Urinary bladder (tissue), 4 donors: Measurements from ENCODE around the gene DHX35. TPM values are rescaled to one million over a fixed set of nuclear protein-coding genes. Genes with fewer than 3 reads are reported as not detected.

Experiments
- DNase-seq: peaks from one replicate; pipeline ENCODE4 v3.0.0-alpha.2; 2015; ENCODE audit errors: extremely low spot score
- H3K27ac ChIP-seq: one replicate; pipeline ENCODE4 v1.5.1; 2013; ENCODE audit warnings: low read depth, mild to moderate bottlenecking, moderate library complexity
- H3K36me3 ChIP-seq: one replicate; pipeline ENCODE4 v1.6.1; 2013; ENCODE audit warnings: mild to moderate bottlenecking, moderate library complexity; ENCODE audit not compliant: insufficient read depth
- H3K4me1 ChIP-seq: one replicate; pipeline ENCODE4 v1.6.1; 2013; ENCODE audit warnings: mild to moderate bottlenecking, moderate library complexity; ENCODE audit not compliant: insufficient read depth
- H3K4me3 ChIP-seq: one replicate; pipeline ENCODE4 v1.5.1; 2013; ENCODE audit warnings: low read depth, low read length
- WGBS: extraction: QIAGEN DNeasy Blood & Tissue Kit; methylation state at CpG from one replicate; pipeline ENCODE4 v1.1.7; 2013; 5-methylcytosine and 5-hydroxymethylcytosine counted together
- polyA plus RNA-seq: library from polyadenylated mRNA; stranded (reverse); fragments of 200-250 nt; gene quantifications from one replicate; pipeline ENCODE4 v1.2.3, GENCODE V29; 2013
- total RNA-seq: library from RNA; depleted of rRNA; stranded (reverse); fragments of >200 nt; gene quantifications from one replicate; pipeline ENCODE4 v1.2.3, GENCODE V29; 2014
- donor health status: healthy with polysubstance abuse.
- donor health status: healthy.

DHX35 gene
- total and polyA plus RNA-seq, 2 donors: 13.4 to 15.3 TPM

- Histone ChIP-seq H3K36me3 (peaks cover 9% of the 10 kb centered on the region), H3K27ac (no peak overlapping the region), H3K4me3 (no peak overlapping the region), H3K4me1 (no peaks in the 10 kb centered on the region)
- WGBS: 94% methylated on average over 1 of the region's 1 CpG
- no peak for DNase-seq
Observed at GRCh38 chr20:39036011-39036410, 73.9 kb downstream of the DHX35 start.

GRCh38 chr20:39036851-39037250 lies 74.7 kb downstream of the DHX35 start:
- H3K36me3 ChIP-seq: peaks cover 9% of the 10 kb centered on the region
- H3K4me1 ChIP-seq: no peaks in the 10 kb centered on the region
- WGBS: 55% methylated on average over 5 of the region's 5 CpGs
- no peak for DNase-seq
- H3K4me3 ChIP-seq: no peak overlapping the region
- H3K27ac ChIP-seq: no peak overlapping the region

GRCh38 chr20:39038047-39038446 lies 75.9 kb downstream of the DHX35 start:
- Histone ChIP-seq H3K4me3 (no peak overlapping the region), H3K4me1 (no peaks in the 10 kb centered on the region), H3K27ac (no peak overlapping the region), H3K36me3 (peaks cover 11% of the 10 kb centered on the region)
- 95% methylated on average over 8 of the region's 8 CpGs for WGBS
- DNase-seq: no peak

- DNase-seq: no peak
- Histone ChIP-seq H3K36me3 (peaks cover 11% of the 10 kb centered on the region), H3K4me3 (no peak overlapping the region), H3K4me1 (no peaks in the 10 kb centered on the region), H3K27ac (no peak overlapping the region)
- WGBS: 94% methylated on average over 6 of the region's 6 CpGs
Observed at GRCh38 chr20:39038495-39038894, 76.4 kb downstream of the DHX35 start.

GRCh38 chr20:39039261-39039660 lies 77.1 kb downstream of the DHX35 start:
- Histone ChIP-seq H3K4me1 (no peaks in the 10 kb centered on the region), H3K27ac (no peak overlapping the region), H3K36me3 (peaks cover 10% of the 10 kb centered on the region), H3K4me3 (no peak overlapping the region)
- WGBS: 93% methylated on average over 3 of the region's 3 CpGs
- no peak for DNase-seq

GRCh38 chr20:39040116-39040515 lies 78.0 kb downstream of the DHX35 start:
- Histone ChIP-seq H3K36me3 (peaks cover 9% of the 10 kb centered on the region), H3K27ac (no peak overlapping the region), H3K4me3 (no peak overlapping the region), H3K4me1 (no peaks in the 10 kb centered on the region)
- no peak for DNase-seq
- 91% methylated on average over 6 of the region's 6 CpGs for WGBS

- no peak overlapping the region for H3K4me3 ChIP-seq
- WGBS: 89% methylated on average over 7 of the region's 7 CpGs
- H3K36me3 ChIP-seq: peaks cover 9% of the 10 kb centered on the region
- no peaks in the 10 kb centered on the region for H3K4me1 ChIP-seq
- H3K27ac ChIP-seq: no peak overlapping the region
- no peak for DNase-seq
Observed at GRCh38 chr20:39041067-39041466, 78.9 kb downstream of the DHX35 start.

- H3K27ac ChIP-seq: no peak overlapping the region
- H3K36me3 ChIP-seq: peaks cover 6% of the 10 kb centered on the region
- H3K4me1 ChIP-seq: no peaks in the 10 kb centered on the region
- H3K4me3 ChIP-seq: no peak overlapping the region
- DNase-seq: no peak
- 87% methylated on average over 15 of the region's 15 CpGs for WGBS
Observed at GRCh38 chr20:39042279-39043150, 80.4 kb downstream of the DHX35 start.

GRCh38 chr20:39044501-39044900 lies 82.4 kb downstream of the DHX35 start:
- peaks cover 6% of the 10 kb centered on the region for H3K36me3 ChIP-seq
- 98% methylated on average over 6 of the region's 6 CpGs for WGBS

GRCh38 chr20:39045676-39046075 lies 83.5 kb downstream of the DHX35 start:
- no peaks in the 10 kb centered on the region for H3K4me1 ChIP-seq
- WGBS: 81% methylated on average over 8 of the region's 8 CpGs
- no peak overlapping the region for H3K27ac ChIP-seq
- H3K4me3 ChIP-seq: no peak overlapping the region
- DNase-seq: no peak
- H3K36me3 ChIP-seq: peaks cover 2% of the 10 kb centered on the region

More at GRCh38 chr20:39044501-39044900, 82.4 kb downstream of the DHX35 start:
- DNase-seq: no peak
- Histone ChIP-seq H3K4me3 (no peak overlapping the region), H3K27ac (no peak overlapping the region), H3K4me1 (no peaks in the 10 kb centered on the region)

GRCh38 chr20:39047417-39047985 lies 85.4 kb downstream of the DHX35 start:
- Histone ChIP-seq H3K27ac (no peak overlapping the region), H3K4me3 (no peak overlapping the region), H3K36me3 (peaks cover 2% of the 10 kb centered on the region), H3K4me1 (no peaks in the 10 kb centered on the region)
- no peak for DNase-seq
- WGBS: 64% methylated on average over 10 of the region's 10 CpGs

GRCh38 chr20:39048000-39048696 lies 86.0 kb downstream of the DHX35 start:
- 18% methylated on average over 4 of the region's 4 CpGs for WGBS
- DNase-seq: no peak
- H3K4me3 ChIP-seq: no peak overlapping the region
- no peak overlapping the region for H3K27ac ChIP-seq
- H3K36me3 ChIP-seq: no peaks in the 10 kb centered on the region
- no peaks in the 10 kb centered on the region for H3K4me1 ChIP-seq

GRCh38 chr20:39049148-39049547 lies 87.0 kb downstream of the DHX35 start:
- Histone ChIP-seq H3K4me3 (no peak overlapping the region), H3K4me1 (no peaks in the 10 kb centered on the region), H3K36me3 (no peaks in the 10 kb centered on the region), H3K27ac (no peak overlapping the region)
- no peak for DNase-seq
- WGBS: 89% methylated on average over 2 of the region's 2 CpGs
